ENCODE measurements around the gene MMP17. TPM values are rescaled to one million over a fixed set of nuclear protein-coding genes. Genes with fewer than 3 reads are reported as not detected.

The MMP17 gene
- polyA plus RNA-seq, 1 donor (not counting 4 experiments of a cell fraction or from before 2014, with no cell fraction given): 2.3 TPM

GRCh38 chr12:131786331-131786730 lies 41.9 kb upstream of the MMP17 start:
- Histone ChIP-seq H3K9me3 (ENCODE audit: control insufficient read depth, low read depth, low read length) (no peaks in the 10 kb centered on the region), H3K4me3 (ENCODE audit: control insufficient read depth in 2 of 3, extremely low read depth in 1 of 3, insufficient read depth in 2 of 3, low read depth in 1 of 3, low read length in 3 of 3) (no peak overlapping the region), H2AFZ (ENCODE audit: control insufficient read depth, low read length) (no peak overlapping the region), H3K4me2 (ENCODE audit: control insufficient read depth, extremely low read depth, insufficient read depth, low read depth, low read length) (no peak overlapping the region), H3K36me3 (ENCODE audit: control insufficient read depth in 2 of 2, extremely low read depth in 1 of 2, insufficient read depth in 2 of 2, low read length in 2 of 2) (peaks cover 21 to 24% of the 10 kb centered on the region in 2 experiments), H3K9ac (ENCODE audit: control insufficient read depth, extremely low read depth, insufficient read depth, low read length) (no peak overlapping the region), H3K9me1 (ENCODE audit: control insufficient read depth, extremely low read depth, insufficient read depth, low read length) (no peaks in the 10 kb centered on the region), H3K4me1 (ENCODE audit: control insufficient read depth, extremely low read depth, insufficient read depth, low read length) (peaks cover 10% of the 10 kb centered on the region), H3K27ac (ENCODE audit: control insufficient read depth, insufficient read depth, low read length) (no peak overlapping the region), H4K20me1 (ENCODE audit: control insufficient read depth, extremely low read depth, insufficient read depth, low read length) (no peaks in the 10 kb centered on the region), H3K27me3 (ENCODE audit: control insufficient read depth, extremely low read depth, insufficient read depth, low read length) (no peaks in the 10 kb centered on the region), H3K79me2 (ENCODE audit: control insufficient read depth, insufficient read depth, low read length) (no peaks in the 10 kb centered on the region)
- DNase-seq (ENCODE audit: low read depth, low spot score): no peak
- dilution Hi-C loops (cut with MboI; ENCODE audit: extremely low pct_ligation_motif_present, low sequenced_read_pairs): no loop called here
- FAIRE-seq: no peak
- TF ChIP-seq EZH2 (IDR thresholded peaks at IDR 0.05; ENCODE audit: low read length) (no peak), CTCF (optimal IDR thresholded peaks at IDR 0.05 in 1 of 3, IDR thresholded peaks at IDR 0.05 in 1 of 3, conservative IDR thresholded peaks at IDR 0.05 in 1 of 3; ENCODE audit: extremely low read depth in 1 of 3, insufficient read depth in 2 of 3, low read length in 3 of 3) (no peak)

GRCh38 chr12:131787143-131787660 lies 41.0 kb upstream of the MMP17 start:
- Histone ChIP-seq H3K4me2 (ENCODE audit: control insufficient read depth, extremely low read depth, insufficient read depth, low read depth, low read length) (no peak overlapping the region), H3K4me1 (ENCODE audit: control insufficient read depth, extremely low read depth, insufficient read depth, low read length) (peaks cover 10% of the 10 kb centered on the region), H4K20me1 (ENCODE audit: control insufficient read depth, extremely low read depth, insufficient read depth, low read length) (no peaks in the 10 kb centered on the region), H3K9me3 (ENCODE audit: control insufficient read depth, low read depth, low read length) (no peaks in the 10 kb centered on the region), H3K36me3 (ENCODE audit: control insufficient read depth in 2 of 2, extremely low read depth in 1 of 2, insufficient read depth in 2 of 2, low read length in 2 of 2) (peaks cover 16 to 21% of the 10 kb centered on the region in 2 experiments), H3K27ac (ENCODE audit: control insufficient read depth, insufficient read depth, low read length) (no peak overlapping the region), H2AFZ (ENCODE audit: control insufficient read depth, low read length) (no peak overlapping the region), H3K4me3 (ENCODE audit: control insufficient read depth in 2 of 3, extremely low read depth in 1 of 3, insufficient read depth in 2 of 3, low read depth in 1 of 3, low read length in 3 of 3) (no peak overlapping the region), H3K9ac (ENCODE audit: control insufficient read depth, extremely low read depth, insufficient read depth, low read length) (no peak overlapping the region), H3K9me1 (ENCODE audit: control insufficient read depth, extremely low read depth, insufficient read depth, low read length) (no peaks in the 10 kb centered on the region), H3K27me3 (ENCODE audit: control insufficient read depth, extremely low read depth, insufficient read depth, low read length) (no peaks in the 10 kb centered on the region), H3K79me2 (ENCODE audit: control insufficient read depth, insufficient read depth, low read length) (no peaks in the 10 kb centered on the region)
- dilution Hi-C loops (cut with MboI; ENCODE audit: extremely low pct_ligation_motif_present, low sequenced_read_pairs): no loop called here
- TF ChIP-seq EZH2 (IDR thresholded peaks at IDR 0.05; ENCODE audit: low read length): no peak
- DNase-seq (ENCODE audit: low read depth, low spot score) (no peak), FAIRE-seq (no peak)

- no peak overlapping the region for H3K9ac ChIP-seq (ENCODE audit: control insufficient read depth, extremely low read depth, insufficient read depth, low read length)
- dilution Hi-C loops (cut with MboI; ENCODE audit: extremely low pct_ligation_motif_present, low sequenced_read_pairs): no loop called here
- FAIRE-seq (no peak), DNase-seq (ENCODE audit: low read depth, low spot score) (no peak)
- no peak overlapping the region for H3K4me3 ChIP-seq (ENCODE audit: control insufficient read depth in 2 of 3, extremely low read depth in 1 of 3, insufficient read depth in 2 of 3, low read depth in 1 of 3, low read length in 3 of 3)
- H2AFZ ChIP-seq (ENCODE audit: control insufficient read depth, low read length): no peak overlapping the region
- no peaks in the 10 kb centered on the region for H3K9me3 ChIP-seq (ENCODE audit: control insufficient read depth, low read depth, low read length)
- peaks cover 16 to 19% of the 10 kb centered on the region in 2 experiments for H3K36me3 ChIP-seq (ENCODE audit: control insufficient read depth in 2 of 2, extremely low read depth in 1 of 2, insufficient read depth in 2 of 2, low read length in 2 of 2)
- no peaks in the 10 kb centered on the region for H3K27me3 ChIP-seq (ENCODE audit: control insufficient read depth, extremely low read depth, insufficient read depth, low read length)
- no peaks in the 10 kb centered on the region for H3K9me1 ChIP-seq (ENCODE audit: control insufficient read depth, extremely low read depth, insufficient read depth, low read length)
- H3K4me2 ChIP-seq (ENCODE audit: control insufficient read depth, extremely low read depth, insufficient read depth, low read depth, low read length): no peak overlapping the region
- H4K20me1 ChIP-seq (ENCODE audit: control insufficient read depth, extremely low read depth, insufficient read depth, low read length): no peaks in the 10 kb centered on the region
- no peak for TF ChIP-seq EZH2 (IDR thresholded peaks at IDR 0.05; ENCODE audit: low read length)
- TF ChIP-seq CTCF (optimal IDR thresholded peaks at IDR 0.05 in 1 of 3, IDR thresholded peaks at IDR 0.05 in 1 of 3, conservative IDR thresholded peaks at IDR 0.05 in 1 of 3; ENCODE audit: extremely low read depth in 1 of 3, insufficient read depth in 2 of 3, low read length in 3 of 3): no peak
- peaks cover 10% of the 10 kb centered on the region for H3K4me1 ChIP-seq (ENCODE audit: control insufficient read depth, extremely low read depth, insufficient read depth, low read length)
- no peak overlapping the region for H3K27ac ChIP-seq (ENCODE audit: control insufficient read depth, insufficient read depth, low read length)
- H3K79me2 ChIP-seq (ENCODE audit: control insufficient read depth, insufficient read depth, low read length): no peaks in the 10 kb centered on the region
These were observed 40.1 kb upstream of the MMP17 start for GRCh38 chr12:131788070-131788469.
